Dermis microvascular lymphatic vessel endothelial cell (primary cell): ENCODE results near the gene ANKRD62. TPM values are rescaled to one million over a fixed set of nuclear protein-coding genes. Genes with fewer than 3 reads are reported as not detected.

ENCODE experiments used
- DNase-seq, 2 donors: peaks; one replicate each; pipeline versions ENCODE4 v3.0.0 to v3.0.0-alpha.2; 2010; ENCODE audit warnings: low read depth in 2 of 2
- total RNA-seq: library from RNA; depleted of rRNA; stranded (reverse); fragments of >200 nt; gene quantifications from 2 replicates; pipeline ENCODE4 v1.2.1, GENCODE V29; 2014

Gene ANKRD62
- not detected in 2 replicates for total RNA-seq

DNA sequence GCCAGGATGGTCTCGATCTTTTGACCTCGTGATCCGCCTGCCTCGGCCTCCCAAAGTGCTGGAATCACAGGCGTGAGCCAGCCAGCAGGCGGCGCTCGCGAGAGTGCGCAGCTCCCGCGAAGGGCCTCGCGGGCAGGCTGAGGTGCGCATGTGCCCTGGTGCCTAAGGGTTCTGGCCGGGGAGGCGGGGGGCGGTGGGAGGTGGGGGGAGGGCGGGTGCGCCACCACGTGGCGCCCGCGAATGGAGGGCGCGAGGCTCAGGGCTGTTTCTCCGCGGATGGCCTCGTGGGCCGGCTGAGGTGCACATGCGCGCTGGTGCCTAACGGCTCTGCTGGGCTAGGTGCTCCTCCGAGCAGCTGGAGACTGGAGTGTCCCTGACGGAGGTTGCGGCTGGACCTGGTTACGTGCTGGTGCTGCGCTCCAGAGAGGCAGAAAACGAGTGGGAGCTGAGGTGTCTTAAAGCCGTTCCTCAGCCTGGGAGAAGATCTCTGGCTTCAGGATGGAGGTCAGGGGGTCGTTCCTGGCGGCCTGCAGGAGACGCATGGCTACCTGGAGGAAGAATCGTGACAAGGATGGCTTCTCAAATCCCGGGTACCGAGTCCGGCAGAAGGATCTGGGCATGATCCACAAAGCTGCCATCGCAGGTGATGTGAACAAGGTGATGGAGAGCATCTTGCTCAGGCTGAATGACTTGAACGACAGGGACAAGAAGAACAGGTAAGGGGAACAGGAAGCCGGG is at the start of gene ANKRD62:
TSS of gene ANKRD62 (plus strand) at position 324 of the 738 bp plus-strand sequence. CDS start at position 499, 175 bp downstream.
- no peak for DNase-seq

DNA sequence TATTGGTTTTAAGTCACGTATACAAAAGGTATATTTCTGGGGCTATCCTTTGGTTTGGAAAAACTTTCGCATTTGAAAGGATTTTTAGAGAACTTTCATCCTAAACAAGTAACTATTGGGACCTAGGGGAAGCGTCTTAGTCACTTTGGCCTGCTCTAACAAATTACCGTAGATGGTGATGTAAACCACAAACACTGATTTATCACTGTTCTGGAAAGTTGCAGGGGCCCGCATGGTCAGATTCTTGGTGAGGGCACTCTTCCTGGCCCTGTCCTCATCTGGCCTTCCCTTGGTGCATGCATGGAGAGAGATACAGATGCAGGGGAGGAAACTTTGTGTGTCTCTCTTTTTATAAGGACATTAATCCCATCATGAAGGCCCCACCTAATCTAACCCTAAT is 49.1 kb upstream of the ANKRD62 start:
- no peak for DNase-seq

DNA sequence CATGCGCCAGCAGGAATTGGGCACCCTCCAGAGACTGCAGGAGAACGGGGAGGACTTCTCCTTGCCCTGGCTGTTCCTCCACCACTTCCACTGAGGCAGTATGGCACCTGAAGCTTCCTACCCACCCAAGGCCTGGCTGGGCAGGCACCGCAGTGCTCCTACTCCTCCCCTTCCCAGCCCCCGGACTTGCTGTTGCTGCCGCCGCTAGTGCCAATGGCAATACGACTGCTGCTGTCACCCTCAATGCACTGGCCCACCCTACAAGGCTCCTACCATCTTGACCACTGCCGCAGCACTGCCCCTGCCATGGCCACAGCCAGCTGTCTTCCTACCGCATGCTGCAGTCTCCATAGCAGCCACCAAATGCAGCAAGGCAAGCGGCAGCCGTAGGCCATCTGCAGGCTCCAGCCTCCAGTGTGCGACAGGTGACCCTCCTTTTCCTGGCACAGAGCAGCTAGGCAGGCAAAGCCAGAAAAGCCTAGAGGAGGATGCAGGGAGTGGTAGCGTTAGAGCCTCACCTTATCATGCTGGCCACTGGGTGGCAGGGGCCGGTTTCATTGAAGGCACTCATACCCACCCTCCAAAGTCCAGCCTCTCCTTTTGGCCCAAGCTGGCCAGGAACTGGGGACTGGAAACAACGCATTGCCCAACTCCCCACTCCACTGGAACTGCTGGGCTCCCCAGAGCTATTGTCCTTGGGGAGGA is 47.4 kb upstream of the ANKRD62 start:
- DNase-seq = no peak

DNA sequence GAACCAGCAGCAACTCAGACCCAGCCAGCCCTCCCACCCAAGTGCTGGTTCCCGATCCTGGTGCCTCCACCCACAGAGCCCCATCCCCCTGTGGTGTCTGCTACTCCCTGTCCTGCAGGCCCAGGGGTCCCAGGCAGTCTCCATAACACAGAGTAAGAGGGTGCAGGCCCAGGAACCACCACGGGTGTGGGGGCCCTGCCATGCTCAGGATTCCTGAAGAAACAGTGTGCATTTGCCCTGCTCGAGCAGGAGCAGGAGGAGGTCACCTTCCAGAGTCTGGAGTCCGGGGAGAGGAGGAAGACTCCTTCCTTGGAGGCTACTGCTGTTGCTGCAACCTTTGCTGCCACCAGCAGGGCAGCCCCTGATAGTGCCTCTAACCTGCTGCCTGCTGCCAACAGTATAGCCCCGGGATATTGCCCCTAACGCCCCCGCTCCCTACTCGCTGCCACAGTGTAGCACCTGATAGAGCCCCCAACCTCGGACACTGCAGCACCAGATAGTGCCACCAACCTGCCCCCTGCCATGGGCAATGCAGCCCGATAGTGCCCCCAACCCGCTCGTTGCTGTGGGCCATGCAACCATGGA is 46.8 kb upstream of the ANKRD62 start:
- DNase-seq = no peak

DNA sequence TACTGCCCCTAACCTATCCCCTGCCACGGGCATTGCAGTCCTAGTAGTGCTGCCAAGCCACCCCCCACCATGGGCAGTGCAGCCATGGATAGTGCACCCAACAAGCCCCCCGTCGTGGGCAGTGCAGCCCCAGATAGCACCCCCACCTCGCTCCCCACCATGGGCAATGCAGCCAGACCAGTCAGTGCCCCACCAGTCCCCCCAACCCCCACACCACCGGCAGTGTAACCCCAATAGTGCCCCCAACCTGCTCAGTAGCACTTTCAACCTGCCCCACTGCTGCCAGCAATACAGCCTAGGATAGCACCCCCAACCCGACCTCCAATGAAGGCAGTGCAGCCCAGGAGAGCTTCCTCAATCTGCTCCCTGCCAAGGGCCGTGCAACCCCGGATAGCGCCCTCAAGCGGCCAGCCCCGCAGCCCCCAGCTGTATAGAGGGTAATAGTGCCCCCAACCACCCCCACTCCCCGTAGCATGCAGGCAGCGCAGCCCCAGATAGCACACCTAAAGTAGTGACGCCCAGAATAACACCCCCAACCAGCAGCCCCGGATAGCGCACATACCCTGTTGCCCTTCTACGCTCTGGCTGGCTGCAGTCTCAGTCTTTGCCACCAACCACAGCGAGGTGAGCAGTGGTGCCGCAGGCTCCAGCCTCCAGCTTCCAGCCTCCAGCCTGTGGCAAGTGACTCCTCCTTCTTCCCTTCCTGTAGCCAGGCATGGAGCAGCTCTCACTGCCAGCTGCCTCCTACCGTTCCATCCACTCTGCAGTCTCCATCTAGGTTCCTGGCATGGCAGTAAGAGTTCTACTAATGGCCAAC is 45.4 kb upstream of the ANKRD62 start:
- no peak for DNase-seq

DNA sequence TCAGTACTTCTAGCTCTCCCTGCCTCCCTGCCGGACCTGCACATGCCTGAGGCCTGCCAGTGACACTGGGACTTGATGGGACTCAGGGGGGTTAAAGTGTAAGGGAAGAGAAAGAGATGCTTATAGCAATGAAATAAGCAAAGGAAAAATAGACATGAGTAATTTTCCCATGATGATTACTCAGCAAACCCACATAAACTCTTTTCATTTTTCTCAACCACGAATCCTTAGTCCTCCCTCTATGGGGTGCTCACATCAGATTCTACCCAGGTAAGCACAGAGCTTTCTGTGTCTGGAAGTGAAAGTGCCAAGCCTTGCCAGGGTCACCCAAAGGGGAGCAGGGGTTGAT is 44.8 kb upstream of the ANKRD62 start:
- DNase-seq = no peak

DNA sequence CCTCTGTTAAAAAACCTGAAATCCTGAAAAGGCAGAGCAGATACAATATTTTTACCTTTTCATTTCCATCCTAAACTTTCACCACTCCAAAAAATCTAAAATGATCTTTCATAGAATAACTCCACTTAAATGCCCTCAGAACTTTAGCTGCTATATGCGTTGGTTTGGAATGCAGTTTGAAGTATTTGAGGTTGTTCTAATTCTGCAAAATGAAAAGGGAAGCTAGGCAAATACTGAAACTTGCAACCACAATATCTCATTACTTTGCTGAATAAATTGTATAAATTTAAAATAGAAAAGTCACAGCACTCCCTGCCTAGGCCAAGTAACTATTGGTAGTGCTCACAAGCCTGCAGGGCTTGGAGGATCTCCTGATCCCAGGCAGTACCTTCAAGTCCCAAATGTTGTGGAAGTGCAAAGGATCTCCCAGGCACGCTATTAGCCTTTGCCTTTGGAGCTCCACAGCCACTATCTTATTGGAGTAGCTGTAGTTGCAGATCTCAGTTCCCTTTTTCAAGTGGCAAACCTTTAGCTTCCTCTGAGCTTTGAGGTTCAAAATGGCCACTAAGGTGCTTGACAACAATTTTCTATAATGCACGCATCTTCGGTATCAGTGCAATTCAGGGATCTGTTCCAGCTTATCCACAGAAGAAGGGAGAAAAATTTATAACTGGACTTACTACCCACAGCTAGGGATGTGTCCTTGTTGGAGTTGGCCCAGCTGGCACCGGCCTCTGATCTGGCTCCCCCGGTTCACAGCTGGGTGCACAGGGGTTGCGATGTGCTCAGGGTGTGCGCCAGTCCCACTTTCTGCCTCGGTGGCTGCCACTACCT is 43.4 kb upstream of the ANKRD62 start:
- no peak for DNase-seq

DNA sequence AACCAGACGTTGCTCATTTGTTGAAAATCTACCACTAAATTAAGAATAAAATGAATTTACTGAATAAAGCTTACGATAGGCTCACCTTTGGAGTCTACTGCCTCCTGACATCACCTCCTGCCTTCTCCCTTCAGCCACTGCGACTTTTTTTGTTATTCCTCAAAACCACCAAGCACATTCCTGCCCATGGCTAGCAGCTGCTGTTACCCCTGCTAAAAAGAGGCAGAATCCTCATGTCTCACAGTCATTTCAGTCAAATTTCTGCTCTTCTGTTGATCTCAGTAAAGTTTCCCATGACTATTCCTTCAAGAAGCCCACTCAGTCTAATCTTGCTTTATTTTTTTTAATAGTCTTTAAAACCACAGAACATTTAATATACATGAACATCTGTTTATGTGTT is 40.8 kb upstream of the ANKRD62 start:
- no peak for DNase-seq

DNA sequence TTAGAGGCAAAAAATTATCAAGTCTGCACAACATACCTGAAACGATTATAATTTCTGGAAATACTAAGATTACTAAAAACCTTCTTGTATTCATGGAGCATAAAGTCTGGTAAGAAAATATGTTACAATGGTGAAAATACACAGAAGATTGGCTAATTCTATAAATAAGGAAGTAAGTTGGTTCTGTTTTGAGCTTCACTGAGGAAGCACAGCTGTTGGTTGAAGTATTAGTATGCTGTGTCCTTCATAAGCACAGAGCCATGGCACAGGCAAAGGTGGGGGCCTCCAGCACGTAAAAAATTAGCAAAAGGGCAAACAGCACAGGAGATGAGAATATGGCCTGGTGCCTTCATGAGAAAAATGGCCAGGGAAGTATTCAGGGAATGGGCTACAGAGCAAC is 40.4 kb upstream of the ANKRD62 start:
- no peak for DNase-seq

DNA sequence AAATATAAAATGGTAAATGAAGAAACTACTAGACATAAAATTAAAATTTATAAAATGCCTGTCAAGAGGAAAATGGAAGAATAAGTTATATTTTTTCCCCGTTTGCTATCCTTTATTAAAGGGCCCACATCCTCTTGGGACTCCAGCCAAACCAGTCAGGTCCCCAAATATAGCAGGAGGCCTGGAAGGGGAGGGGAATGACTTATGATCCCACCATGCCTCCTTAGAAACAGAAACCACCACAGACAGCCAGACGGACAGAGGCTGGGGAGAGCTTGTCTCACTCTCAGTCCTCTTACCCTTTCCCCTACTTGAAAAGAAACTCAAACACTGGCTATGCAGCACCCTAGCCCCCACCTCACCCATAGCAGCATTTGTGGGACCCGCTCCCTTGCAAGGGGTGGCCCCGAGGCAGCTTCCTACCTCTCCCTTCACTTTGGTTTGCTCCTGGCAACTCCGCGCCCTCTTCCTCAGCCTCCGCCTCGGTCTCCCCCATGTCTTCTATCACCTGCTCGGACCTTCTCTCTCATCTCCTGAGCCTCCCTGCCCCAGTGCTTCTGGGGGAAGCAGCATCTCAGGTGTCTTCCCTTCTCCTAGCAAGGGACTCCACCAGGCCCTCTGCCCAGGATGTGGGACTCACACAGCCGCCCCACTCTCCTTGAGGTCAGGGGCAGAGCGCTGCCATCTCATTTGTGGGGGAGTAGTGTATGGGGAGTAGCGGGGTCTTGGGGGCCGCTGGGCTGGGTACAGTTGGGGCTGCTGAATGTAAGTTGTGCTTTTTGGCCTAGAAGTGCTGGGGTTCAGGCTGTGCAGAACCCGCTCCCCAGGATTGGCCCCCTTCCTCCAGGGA is 37.4 kb upstream of the ANKRD62 start:
- DNase-seq = no peak

DNA sequence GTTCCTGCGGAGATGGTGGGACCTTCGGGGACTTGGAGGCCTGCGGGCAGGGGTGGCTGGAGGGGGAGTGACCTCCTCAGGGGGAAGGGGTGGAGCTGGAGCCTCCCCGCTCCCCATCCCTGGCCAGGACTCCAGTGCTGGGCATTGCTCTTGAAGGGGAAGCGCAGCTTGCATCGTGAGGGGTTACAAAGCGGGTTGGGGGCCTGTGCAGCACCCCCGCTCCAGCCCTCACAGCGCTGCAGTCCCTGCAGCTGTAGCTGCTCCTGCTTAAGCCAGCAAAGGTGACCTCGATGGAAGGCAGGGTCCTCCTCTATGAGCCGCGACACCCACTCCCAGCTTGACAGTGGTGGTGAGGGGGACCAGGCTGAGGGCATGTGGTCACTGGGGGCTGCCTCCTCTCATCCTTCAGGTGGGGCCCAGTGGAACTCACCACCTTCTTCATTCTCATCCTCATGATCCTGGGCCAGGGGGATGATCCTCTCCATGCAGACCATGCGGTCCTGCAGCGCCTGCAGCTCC is 36.7 kb upstream of the ANKRD62 start:
- DNase-seq = no peak

DNA sequence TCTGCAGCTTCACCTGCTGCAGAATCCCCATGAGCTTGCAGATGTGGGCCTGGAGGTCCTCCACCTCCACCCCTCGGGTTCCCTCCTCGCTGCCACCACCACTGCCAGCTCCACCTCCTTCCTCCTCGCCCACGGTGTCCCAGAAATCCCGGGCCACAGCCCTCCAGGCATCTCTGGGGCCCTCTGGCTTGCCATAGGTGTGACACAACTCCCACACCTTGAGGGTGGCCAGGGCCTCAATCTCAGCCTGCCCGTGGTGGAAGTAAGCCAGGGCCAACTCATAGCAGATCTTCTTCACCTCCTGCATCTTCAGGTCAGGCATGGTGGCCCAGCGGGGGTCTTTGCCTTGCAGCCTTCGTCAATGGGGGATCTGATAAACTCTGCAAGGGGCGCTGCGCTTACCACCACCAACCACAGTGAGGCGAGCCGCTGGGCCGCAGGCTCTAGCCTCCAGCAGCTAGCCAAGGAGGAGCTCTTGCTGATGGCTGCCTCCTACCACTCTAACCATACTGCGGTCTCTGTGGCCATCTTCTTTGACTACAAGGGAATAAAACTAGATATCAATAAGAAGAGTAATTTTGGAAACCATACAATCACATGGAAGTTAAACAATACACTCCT is 36.1 kb upstream of the ANKRD62 start:
- DNase-seq = no peak

DNA sequence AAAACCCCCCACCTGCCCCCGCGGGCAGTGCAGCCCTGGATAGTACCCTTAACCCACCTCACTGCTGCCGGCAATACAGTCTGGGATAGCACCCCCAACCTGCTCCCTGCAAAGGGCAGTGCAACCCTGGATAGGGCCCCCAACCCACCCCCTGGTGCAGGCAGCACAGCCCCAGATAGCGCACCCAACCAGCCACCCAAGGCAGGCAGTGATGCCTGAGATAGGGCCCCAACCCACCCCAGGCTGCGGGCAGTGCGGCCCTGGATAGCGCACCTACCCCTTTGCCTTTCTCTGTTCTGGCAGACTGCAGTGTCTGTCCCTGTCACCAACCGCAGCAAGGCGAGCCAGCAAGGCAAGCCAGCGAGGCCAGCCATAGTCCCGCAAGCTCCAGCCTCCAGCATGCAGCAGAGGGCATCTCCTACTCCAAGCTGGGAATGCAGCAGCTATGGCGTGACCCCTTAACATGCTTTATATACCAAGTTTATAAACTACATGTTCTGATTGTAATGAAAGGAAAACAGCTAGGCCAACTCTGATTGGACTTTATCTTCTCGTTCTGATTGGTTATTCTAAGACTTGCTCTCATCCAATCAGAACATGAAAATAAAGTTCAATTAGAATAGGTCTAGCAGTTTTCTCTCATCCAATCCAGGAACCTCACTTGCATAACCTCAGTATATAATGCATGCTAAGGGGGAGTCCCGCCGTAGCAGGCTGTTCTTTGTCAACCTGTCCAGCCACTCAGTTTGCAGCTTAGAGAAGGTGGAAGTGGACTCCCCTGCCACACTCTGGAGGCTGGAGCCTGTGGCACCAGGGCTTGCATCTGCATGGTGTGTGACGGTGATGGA is 34.1 kb upstream of the ANKRD62 start:
- DNase-seq = no peak

DNA sequence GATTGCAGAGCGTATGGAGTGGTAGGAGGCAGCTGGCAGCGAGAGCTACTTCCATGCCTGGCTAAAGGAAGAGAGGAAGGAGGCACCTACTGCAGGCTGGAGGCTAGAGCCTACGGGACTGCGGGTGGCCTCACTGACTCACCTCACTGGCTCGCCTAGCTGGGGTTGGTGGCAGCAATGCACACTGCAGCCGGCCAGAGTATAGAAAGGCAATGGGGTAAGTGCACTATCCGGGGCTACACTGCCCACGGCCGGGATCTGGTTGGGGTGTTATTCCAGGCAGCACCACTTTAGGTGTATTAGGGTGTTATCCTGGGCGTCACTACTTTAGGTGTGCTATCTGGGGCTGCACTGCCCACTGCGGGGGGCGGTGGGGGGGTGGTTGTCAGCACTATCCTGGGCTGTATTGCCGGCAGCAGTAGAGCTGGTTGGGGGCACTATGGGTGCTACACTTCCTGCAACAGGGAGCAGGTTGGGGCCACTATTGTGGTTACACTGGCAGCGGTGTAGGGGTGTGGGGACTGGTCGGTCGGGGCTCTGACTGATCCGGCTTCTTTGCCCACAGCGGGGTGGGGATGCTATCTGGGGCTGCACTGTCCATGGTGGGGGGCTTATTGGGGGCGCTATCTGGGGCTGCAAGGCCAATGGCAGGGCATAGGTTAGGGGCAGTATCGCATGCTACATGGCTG is 33.3 kb upstream of the ANKRD62 start:
- no peak for DNase-seq

DNA sequence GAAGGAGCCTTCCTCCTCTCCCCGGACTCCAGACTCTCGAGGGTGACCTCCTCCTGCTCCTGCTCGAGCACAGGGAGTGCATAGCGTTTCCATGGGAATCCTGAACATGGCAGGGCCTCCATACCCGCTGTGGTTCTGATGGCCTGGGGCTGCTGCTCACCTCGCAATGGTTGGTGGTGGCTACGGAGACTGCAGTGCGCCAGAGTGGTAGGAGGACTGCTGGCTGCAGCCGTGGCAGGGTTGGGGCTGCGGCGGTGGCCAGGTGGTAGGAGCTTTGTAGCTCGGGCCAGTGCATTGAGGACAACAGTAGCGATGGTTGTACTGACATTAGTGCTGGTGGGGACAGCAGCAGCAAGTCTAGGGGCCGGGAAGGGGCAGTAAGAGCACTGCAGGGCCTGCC is 32.0 kb upstream of the ANKRD62 start:
- no peak for DNase-seq

DNA sequence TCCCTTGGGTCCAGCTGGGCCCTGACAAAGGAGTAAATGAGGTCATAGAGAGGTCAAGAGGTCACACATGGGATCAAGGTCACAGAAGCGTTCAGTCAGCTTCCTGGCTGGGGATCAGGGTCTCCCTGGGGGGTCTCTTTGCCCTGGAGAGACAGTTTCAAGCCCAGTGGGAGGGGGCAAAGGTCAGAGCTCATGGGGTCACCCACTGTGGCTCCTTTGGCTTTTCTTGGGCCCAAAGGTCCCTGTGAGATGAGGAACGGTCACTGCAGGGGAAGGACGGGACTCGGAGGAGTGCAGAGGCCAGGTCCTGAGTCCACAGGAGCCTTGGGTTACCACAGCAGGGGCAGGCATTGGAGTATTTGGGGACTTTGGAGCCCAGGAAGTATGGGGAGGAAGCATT is 30.7 kb upstream of the ANKRD62 start:
- DNase-seq = no peak

DNA sequence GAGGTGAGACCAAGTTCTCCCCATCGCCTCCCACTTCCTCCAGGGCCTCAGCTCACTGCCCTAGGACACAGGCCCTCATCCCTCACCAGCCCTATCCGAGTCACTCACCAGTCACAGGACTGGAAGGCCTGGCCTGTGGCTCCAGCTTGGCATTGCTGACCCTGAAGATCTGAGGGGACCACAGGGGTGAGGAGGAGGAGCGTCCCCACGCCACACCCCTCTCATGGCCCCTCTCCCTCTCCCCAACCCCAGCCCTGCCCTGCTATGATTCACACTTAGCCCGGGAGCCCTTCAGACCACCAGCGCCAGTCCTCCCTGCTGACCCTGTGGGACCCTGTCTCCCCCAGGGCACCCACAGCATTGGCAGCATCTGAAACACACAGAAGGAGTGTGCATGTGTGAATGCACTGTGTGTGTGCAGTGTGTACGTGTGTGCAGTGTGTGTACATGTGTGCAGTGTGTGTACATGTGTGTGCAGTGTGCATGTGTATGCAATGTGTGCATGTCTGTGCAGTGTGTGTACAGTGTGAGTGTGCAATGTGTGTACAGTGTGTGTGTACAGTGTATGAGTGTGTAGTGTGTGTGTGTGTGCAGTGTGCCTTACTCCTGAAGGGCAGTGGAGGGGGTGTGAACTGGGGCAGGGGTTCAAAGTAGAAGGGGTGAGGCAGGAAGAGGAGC is 29.4 kb upstream of the ANKRD62 start:
- no peak for DNase-seq
